ENCODE measurements around the gene ASPHD2. TPM values are rescaled to one million over a fixed set of nuclear protein-coding genes. Genes with fewer than 3 reads are reported as not detected.
"Not testable (repeated sequence)": the region's sequence is repeated elsewhere in the genome, so short reads cannot be mapped to it uniquely, and the experiment has no call there.

The ASPHD2 gene
- 13.7 and 14.1 TPM in 2 replicates for total RNA-seq

GRCh38 chr22:26428515-26429457 is at the start of gene ASPHD2:
TSS of gene ASPHD2 (plus strand) at chr22:26429260. CDS start at chr22:26433616, 4,356 bp downstream.
- intact Hi-C loops (cut with micrococcal nuclease): loop anchor here (1.0 to 2.0 kb wide), 2 partner anchors 64 to 244 kb away; no protein-coding TSS in a partner anchor

DNA sequence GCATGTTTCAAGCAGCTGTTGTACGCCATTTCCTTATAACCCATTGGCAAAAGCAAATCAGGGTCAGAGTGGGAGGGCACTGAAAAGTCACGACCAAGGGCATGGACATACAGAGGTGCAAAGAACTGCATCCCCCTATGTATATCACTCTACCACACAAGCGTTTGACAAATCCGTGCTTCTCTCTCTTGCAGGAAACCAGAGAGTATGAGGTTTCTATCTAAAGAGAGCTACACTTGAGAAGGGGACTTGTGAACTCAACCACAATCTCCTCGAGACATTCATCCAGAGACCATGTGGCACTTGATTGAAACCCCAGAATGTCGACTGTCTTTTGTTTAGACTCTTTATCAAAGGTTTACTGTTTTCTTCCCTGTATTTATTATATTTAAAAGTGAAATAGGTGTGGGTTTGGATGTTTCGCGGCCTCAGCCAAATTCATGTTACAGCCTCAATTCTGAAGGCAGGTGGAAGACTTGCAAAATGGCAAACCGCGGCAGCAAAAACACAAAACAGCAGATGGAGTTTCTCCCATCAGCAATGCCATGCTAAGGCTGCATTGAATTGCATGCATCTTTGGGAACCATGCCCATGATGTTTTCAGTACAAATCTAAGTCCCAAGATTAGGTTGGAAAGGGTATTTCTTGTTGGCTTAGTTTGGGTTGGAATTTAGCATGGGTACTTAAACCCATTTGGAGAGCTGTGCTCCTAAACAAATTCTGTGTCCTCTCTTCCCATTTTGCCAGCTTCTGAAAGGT is 48.8 kb upstream of the ASPHD2 start:
- intact Hi-C loops (cut with micrococcal nuclease): no loop called here

DNA sequence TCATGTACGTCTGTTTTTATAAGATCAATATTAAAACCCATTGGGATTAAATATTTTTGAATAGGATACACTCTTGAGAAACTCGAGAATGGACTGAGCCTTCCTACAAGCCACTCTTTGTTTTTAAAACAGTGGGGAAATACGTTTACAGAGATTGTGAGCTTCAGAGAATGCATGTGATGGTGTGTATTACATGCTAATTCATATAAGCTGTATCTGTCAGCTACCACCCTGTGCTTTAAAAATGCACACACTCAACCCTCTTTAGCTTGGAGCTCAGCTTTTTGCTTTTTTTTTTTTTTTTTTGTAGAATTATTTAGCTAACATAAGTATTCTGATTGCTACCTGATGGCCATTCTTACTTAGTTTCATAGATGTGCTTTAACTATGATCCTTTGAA is 46.3 kb upstream of the ASPHD2 start:
- intact Hi-C loops (cut with micrococcal nuclease): no loop called here

DNA sequence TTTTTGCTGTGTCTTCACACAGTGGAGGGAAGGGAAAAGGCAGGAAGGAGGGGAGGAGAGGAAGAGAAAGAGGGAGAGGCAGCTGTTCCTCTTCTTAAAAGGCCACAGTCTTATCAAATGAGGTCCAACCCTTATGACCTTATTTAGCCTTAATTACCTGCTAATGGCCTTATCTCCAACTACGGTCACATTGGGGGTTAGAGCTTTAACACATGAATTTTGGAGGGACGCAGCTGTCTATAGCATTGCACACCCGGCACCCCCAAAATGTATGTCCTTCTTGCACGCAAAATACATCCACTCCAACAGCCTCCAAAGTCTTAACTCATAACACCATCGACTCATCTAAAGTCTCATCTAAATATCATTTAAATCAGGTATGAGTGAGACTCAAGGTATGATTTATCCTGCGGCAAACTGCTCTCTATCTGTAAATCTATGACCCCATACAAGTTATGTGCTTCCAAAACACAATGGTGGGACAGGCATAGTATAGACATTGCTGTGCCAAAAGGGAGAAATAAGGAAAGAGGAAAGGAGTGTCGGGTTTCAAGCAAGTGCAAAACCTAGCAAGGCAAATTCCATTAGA is 45.0 kb upstream of the ASPHD2 start:
- intact Hi-C loops (cut with micrococcal nuclease): no loop called here

DNA sequence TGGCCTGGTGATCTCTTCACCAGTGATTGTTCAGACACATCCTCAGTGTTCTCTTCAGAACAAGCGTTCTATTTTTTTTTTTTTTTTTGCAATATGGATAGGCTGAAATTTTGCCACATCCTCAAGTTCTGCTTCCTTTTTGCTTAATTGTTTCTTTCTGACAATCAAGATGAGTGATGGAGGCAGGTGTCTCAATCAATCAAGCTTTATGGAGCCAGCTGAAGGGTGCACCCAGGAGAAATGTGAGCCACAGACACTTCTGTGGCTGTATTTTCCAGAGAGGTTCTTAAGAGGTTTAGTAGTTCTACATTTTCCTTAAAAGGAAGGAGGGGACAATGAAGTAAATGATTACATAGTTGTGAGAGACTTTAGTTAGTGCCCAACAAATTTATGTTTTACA is 43.9 kb upstream of the ASPHD2 start:
- intact Hi-C loops (cut with micrococcal nuclease): no loop called here

DNA sequence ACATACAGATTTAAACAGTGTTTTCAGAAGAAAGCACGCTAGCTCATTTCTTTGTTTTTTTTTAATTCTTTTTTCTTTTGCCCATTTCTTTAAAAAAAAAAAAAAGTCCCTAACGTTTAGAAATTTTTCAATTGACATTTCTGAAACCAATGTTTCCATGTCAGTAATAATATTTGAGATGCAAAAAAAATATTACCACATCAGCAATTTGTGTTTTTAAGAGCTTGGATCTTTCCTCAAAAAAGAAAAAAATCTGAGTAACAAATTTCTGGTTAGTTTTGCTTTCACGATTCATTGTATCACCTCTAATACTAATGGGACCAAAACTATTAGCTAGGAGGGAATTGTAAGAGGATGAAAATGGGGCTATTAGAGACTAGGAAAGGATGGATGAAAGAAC is 39.9 kb upstream of the ASPHD2 start:
- intact Hi-C loops (cut with micrococcal nuclease): no loop called here

- intact Hi-C loops (cut with micrococcal nuclease): no loop called here
These were observed 38.0 kb upstream of the ASPHD2 start for GRCh38 chr22:26391091-26391490.

- intact Hi-C loops (cut with micrococcal nuclease): no loop called here
These were observed 37.4 kb upstream of the ASPHD2 start for GRCh38 chr22:26391623-26392022.

GRCh38 chr22:26393929-26394328 is 35.1 kb upstream of the ASPHD2 start:
- intact Hi-C loops (cut with micrococcal nuclease): no loop called here

GRCh38 chr22:26394777-26395176 is 34.3 kb upstream of the ASPHD2 start:
- intact Hi-C loops (cut with micrococcal nuclease): no loop called here

GRCh38 chr22:26395926-26396325 is 33.1 kb upstream of the ASPHD2 start:
- intact Hi-C loops (cut with micrococcal nuclease): no loop called here

GRCh38 chr22:26398741-26399153 is 30.3 kb upstream of the ASPHD2 start:
- intact Hi-C loops (cut with micrococcal nuclease): loop anchor here (1.0 kb wide), 1 partner anchor 63 kb away; no protein-coding TSS in a partner anchor

DNA sequence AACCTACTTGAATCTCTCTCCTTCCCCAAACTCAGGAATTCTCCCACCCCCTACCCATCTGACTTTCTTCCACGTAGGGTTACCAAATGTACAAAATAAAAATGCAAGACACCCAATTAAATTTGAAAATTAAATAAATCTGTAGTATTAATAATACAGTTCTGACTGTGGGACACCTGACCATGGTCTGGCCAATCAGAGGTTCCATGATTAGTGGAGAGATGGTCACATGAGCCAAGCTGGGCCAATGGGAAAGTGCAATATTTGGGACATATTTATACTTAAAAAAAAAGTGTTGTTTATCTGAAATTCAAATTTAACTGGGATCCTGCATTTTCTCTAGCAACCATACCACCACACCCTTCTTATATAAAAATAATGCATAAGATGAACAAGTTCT is 29.8 kb upstream of the ASPHD2 start:
- intact Hi-C loops (cut with micrococcal nuclease): no loop called here

DNA sequence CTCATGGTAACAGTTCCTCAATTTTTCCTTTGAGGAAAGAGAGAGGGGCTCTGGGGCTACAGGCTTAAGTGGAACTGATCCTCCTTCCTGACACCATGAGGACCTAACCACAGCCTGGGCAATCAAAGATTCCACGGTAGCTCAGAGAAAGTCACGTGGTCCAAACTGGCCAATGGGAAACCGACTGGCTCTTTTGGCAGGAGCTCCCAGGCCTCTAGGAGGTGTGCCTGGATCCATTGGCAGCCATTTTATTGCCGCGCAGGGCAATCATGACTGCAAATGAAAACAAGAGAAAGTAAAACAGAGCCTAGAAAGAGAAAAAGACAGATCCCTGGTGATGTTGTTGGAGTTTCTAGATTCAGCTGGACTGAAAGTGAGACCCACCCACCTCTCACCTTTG is 27.3 kb upstream of the ASPHD2 start:
- intact Hi-C loops (cut with micrococcal nuclease): no loop called here

DNA sequence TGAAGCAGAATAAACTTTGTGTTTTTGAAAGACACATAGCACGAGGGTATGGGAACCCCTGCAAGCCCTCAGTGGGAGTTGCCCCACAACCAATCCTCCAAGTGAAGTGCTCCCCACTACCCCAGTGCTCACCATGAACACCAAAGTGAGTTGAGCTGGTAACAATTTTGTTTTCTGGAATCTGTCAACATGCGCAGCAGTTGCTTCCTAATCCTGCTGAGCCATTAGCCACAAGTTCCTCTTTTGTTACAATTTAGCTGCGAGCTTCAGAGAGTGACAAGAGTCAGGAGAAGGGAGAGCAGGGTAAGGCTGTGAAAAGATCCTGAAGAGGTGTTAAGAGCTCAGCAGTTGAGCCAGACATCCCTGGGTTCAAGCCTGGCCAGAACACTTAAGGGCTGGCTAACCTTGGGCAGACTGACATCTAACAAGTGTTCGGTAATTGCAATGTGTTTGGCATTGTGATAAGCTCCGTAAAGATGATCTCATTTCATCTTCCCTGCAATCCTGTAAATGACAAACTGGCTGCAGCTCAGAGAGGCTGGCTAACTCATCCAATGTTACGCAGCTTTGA is 24.1 kb upstream of the ASPHD2 start:
- intact Hi-C loops (cut with micrococcal nuclease): no loop called here

- intact Hi-C loops (cut with micrococcal nuclease): no loop called here
These were observed 22.9 kb upstream of the ASPHD2 start for GRCh38 chr22:26406118-26406517.

DNA sequence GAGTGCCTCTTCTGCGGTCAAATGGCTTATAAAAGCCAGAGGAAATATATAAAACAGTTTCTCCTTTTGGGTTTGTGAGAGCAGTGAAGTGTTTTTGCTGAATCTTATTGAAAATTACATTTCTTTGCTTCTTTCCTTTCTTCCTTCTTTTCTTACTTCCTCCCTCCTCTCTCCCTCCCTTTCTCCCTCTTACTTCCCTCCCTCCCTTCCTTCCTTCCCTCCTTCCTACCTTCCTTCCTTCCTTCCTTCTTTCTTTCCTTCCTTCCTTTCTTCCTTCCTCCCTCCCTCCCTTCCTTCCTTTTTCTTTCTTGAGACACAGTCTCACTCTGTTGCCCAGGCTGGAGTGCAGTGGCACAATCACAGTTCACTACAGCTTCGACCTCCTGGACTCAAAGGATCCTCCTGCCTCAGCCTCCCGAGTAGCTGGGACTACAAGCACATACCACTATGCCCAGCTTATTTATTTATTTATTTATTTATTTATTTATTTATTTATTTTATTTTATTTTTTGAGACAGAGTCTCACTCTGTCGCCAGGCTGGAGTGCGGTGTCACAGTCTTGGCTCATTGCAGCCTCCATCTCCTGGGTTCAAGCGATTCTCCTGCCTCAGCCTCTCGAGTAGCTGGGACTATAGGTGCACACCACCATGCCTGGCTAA is 20.4 kb upstream of the ASPHD2 start:
- intact Hi-C loops (cut with micrococcal nuclease): not testable (repeated sequence)

- intact Hi-C loops (cut with micrococcal nuclease): no loop called here
These were observed 19.2 kb upstream of the ASPHD2 start for GRCh38 chr22:26409719-26410335.

DNA sequence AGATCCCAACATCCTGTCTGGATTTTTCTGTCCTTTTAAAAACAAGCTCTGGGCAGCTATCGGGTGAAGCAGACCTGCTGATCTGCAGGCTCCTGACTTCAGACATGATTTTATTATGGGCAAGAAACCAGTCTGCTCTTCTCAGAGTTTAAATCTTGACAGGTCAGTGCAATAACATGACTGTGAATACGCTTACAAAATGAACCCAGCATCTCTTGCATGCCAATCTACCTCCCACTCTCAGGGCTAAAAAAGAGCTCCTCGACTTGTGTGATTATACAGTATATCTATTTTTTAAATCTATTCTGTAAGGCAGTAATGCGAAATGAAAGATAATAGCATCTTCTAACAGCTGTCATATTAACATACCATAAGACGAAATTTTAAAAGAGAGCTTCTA is 18.7 kb upstream of the ASPHD2 start:
- intact Hi-C loops (cut with micrococcal nuclease): no loop called here

DNA sequence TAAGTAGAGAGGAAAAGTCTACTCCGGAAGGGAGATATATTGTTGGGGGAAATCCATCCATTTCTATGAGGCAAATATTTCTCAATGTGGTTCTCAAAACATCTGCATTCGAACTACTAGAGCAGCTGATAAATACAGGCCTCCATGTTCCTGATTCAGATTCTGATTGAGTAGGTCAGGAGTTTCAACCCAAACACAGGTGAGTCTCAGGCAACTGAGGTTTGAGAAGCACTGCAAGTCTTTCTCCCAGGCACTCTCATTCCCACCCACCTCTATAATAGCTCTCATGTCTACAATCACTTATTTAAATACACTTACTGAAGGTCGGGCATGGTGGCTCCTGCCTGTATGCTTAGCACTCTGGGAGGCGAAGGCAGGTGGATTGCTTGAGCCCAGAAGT is 14.7 kb upstream of the ASPHD2 start:
- intact Hi-C loops (cut with micrococcal nuclease): no loop called here

- intact Hi-C loops (cut with micrococcal nuclease): no loop called here
These were observed 12.8 kb upstream of the ASPHD2 start for GRCh38 chr22:26416256-26416655.

Measured in T-helper 2 cell treated with Interferon-gamma antibody and Interleukin-4, amounts not matched to agents 100 ng/mL and 5 ng/mL, for 36 hours (primary cell).